ENCODE data around the gene PVALEF. TPM values are rescaled to one million over a fixed set of nuclear protein-coding genes. Genes with fewer than 3 reads are reported as not detected.

PVALEF gene
- total and polyA plus RNA-seq, 9 donors, result not detected

GRCh38 chr17:81163051-81163695 lies 2.1 kb upstream of the PVALEF start:
- intact Hi-C loops (cut with DNase I), result no loop called here
- Histone ChIP-seq H3K27ac (no peak overlapping the region), H3K36me3 (no peaks in the 10 kb centered on the region), H3K4me1 (ENCODE audit: insufficient read depth) (peaks cover 5% of the 10 kb centered on the region), H3K4me3 (no peak overlapping the region), H3K27me3 (no peaks in the 10 kb centered on the region), H3K9me3 (no peaks in the 10 kb centered on the region)
- TF ChIP-seq POLR2A (IDR thresholded peaks at IDR 0.05), result no peak
- TF ChIP-seq EP300 (IDR thresholded peaks at IDR 0.05), result no peak
- no peak for TF ChIP-seq CTCF (IDR thresholded peaks at IDR 0.05)
- no peak for DNase-seq
- WGBS, 3 donors, result 83 to 91% (median 88%) methylated on average over 15 to 19 of the region's 19 CpGs

GRCh38 chr17:81163703-81164370 lies 1.5 kb upstream of the PVALEF start:
- no peak overlapping the region for H3K27ac ChIP-seq

GRCh38 chr17:81164371-81165245 lies 699 bp upstream of the PVALEF start:
- intact Hi-C loops (cut with DNase I), result no loop called here
- Histone ChIP-seq H3K27me3 (no peaks in the 10 kb centered on the region), H3K36me3 (no peaks in the 10 kb centered on the region), H3K9me3 (no peaks in the 10 kb centered on the region), H3K4me3 (no peak overlapping the region), H3K4me1 (ENCODE audit: insufficient read depth) (peaks cover 5% of the 10 kb centered on the region), H3K27ac (no peak overlapping the region)
- DNase-seq, result no peak
- WGBS, 3 donors, result 63 to 70% (median 66%) methylated on average over 19 of the region's 19 CpGs
- TF ChIP-seq CTCF (IDR thresholded peaks at IDR 0.05) (no peak), POLR2A (IDR thresholded peaks at IDR 0.05) (no peak), EP300 (IDR thresholded peaks at IDR 0.05) (no peak)

More at GRCh38 chr17:81163703-81164370, 1.5 kb upstream of the PVALEF start:
- Histone ChIP-seq H3K36me3 (no peaks in the 10 kb centered on the region), H3K9me3 (no peaks in the 10 kb centered on the region), H3K4me3 (no peak overlapping the region), H3K27me3 (no peaks in the 10 kb centered on the region), H3K4me1 (ENCODE audit: insufficient read depth) (peaks cover 5% of the 10 kb centered on the region)
- no peak for DNase-seq
- WGBS, 3 donors, result 84 to 89% (median 84%) methylated on average over 14 to 15 of the region's 15 CpGs
- TF ChIP-seq EP300 (IDR thresholded peaks at IDR 0.05) (no peak), POLR2A (IDR thresholded peaks at IDR 0.05) (no peak), CTCF (IDR thresholded peaks at IDR 0.05) (no peak)
- intact Hi-C loops (cut with DNase I), result no loop called here

GRCh38 chr17:81166033-81166492 lies 756 bp downstream of the PVALEF start, which contains the start of gene AATK:
Gene AATK, minus strand, starts transcription at chr17:81166221. Its CDS starts 229 bp downstream, at chr17:81165992.
- Histone ChIP-seq H3K9me3 (no peaks in the 10 kb centered on the region), H3K27ac (no peak within 1 kb of the TSS), H3K4me1 (ENCODE audit: insufficient read depth) (no peaks in the 10 kb centered on the region), H3K27me3 (no peaks in the 10 kb centered on the region), H3K4me3 (no peak within 1 kb of the TSS), H3K36me3 (no peaks in the 10 kb centered on the region)
- intact Hi-C loops (cut with DNase I), result no loop called here
- DNase-seq, result no peak
- WGBS, 3 donors, result 0 to 5% (median 1%) methylated on average over 27 to 58 of the region's 62 CpGs
- no peak for TF ChIP-seq CTCF (IDR thresholded peaks at IDR 0.05)
- no peak for TF ChIP-seq EP300 (IDR thresholded peaks at IDR 0.05)
- TF ChIP-seq POLR2A (IDR thresholded peaks at IDR 0.05), result no peak
